GM18870 (cell line): ENCODE data around the gene TRIM33.

ENCODE experiments used
- ATAC-seq: cut with Tn5 transposase; IDR thresholded peaks from one replicate; pipeline ENCODE4 v1.9.1; 2021; ENCODE audit warnings: moderate library complexity; ENCODE audit not compliant: unreplicated experiment

Gene TRIM33

DNA sequence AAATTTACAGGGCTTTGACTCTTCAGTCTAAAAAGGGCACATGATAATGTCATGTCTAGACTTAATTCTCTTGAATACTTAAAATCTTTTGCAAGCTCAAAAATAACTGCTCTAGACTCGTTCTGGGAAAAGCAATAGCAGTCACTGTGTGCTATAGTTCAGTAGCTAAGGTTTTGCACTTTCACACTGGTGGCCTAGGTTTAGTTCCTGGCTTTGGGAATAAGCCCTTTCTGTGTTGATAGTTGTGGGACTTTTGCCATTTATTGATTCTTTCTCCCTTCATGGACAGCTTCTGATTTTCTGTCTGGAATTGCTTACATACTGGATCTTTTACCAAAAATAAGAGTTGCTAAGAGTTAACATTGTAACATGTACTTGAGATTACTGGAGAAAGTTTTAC, 151.2 kb downstream of the TRIM33 start:
- no peak for ATAC-seq

DNA sequence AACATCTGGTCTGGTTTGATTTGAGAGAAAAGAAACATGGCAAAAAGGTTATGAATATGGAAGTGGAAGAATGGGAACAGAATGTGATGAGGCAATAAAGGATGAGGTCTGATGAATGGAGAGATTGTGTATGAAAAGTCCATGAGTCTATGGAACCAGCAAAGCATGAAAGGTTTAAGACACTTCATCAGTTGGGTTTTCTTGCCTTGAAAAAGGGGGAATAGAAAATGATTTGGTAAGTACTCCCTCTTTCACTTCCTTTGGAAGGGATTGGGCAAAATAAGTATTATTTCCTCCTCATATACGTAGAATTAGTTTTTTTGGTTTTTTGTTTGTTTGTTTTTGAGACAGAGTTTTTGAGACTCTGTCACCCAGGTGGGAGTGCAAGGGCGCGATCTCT, 155.8 kb downstream of the TRIM33 start:
- no peak for ATAC-seq

DNA sequence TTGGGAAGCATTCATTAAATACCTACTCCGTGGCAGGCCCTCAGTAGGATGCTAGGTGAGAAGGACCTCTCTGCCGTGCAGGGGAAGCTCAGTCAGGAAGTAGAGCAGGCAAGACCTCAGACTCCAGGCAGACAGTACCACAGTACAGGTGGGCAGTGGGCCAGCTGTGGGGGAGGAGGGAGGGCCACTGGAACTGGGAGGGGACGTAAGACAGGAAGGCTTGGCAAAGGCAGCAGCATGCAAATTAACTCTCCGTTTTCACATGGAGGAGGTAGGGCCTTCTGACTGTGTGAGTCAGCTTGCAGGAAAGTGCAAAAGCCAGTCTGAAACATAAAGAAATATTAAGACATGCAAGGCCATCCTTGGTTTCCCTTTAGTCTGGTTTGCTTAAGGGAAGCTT, 157.7 kb downstream of the TRIM33 start:
- ATAC-seq: no peak

DNA sequence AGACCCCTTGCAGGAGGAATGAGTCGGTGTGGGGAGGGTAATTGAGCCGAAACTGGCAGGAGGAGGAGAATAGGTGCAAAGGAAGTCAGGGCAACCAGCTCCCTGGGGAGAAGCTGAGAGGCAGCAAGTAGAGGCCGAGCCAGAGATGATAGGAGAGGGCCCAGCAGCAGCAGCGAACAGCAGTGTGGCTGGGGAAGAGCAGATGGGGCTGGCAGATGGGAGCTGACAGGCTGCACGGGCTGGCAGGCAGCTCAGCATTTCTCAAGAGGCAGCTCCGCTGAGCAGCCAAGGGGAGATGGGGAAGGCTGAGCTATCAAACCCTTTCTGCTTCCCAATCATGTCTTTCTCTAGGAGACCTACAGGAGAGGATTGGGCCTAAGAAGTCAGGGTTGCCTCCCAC, 158.2 kb downstream of the TRIM33 start:
- no peak for ATAC-seq

DNA sequence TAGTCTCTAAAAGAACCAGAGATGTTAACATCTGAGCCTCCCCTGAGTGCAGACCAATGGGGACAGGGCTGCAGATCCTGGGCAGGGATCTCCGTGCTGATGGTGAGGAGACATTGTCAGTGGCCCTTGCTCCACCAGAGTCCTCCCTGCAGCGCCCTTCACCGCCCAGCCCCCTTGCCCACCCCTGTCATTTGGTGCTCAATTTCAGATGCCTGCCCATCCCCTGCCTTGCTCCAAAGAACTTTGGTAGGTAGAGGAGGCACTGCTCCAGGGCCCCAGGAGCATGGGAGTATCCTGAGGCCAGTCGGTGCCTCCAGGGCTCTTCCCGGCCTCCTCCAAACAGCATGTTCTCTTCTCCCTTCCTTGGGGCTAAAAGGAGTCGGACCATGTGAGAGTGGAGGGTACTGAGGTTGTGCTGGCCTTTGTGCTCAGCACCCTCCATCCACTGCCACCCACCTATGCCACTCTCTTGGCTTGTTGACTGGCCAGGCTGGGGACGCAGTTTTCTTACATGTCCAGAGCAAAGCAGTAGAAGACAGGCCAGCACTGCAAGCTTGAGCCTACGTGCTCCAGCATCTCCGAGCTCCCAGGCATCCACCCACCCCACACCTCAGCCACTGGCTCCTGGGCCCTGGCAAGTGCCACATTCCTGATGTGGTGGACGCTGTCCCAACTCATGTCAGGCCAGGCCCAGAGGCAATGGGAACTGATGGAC, 160.1 kb downstream of the TRIM33 start:
- ATAC-seq: no peak

DNA sequence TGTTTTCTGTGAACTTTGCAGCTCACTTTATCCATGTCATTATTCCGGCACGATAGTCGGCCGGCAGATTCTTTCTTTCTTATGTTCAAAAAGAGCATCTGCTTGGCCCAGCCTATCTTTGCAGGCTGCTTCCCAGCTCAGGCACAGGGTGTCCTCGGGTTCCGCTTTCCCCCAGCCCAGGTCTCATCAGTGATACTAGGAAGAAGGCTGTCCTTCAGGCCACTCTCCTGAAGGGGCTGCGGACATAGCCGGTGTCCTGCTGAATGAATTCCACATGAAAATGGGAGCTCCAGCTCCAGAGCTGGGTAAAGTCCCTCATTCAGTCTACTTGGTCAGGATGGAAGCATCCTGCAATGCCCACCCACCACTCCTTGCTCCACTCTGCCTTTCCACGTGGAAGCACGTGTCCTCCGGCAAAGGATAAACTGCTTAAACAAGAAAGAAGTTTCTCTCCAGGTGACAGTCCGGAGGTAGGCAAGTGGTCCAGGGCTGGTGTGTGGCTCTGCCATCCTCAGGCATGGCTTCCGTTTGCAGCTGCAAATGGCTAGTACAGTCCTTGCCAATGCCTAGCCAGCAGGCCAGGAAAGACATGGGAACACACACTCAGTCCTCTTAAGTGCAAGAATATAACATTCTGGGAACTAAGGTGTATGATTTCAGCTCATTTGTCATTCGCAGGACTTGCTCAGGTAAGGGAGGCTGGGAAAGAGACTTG, 161.0 kb downstream of the TRIM33 start:
- ATAC-seq: no peak

DNA sequence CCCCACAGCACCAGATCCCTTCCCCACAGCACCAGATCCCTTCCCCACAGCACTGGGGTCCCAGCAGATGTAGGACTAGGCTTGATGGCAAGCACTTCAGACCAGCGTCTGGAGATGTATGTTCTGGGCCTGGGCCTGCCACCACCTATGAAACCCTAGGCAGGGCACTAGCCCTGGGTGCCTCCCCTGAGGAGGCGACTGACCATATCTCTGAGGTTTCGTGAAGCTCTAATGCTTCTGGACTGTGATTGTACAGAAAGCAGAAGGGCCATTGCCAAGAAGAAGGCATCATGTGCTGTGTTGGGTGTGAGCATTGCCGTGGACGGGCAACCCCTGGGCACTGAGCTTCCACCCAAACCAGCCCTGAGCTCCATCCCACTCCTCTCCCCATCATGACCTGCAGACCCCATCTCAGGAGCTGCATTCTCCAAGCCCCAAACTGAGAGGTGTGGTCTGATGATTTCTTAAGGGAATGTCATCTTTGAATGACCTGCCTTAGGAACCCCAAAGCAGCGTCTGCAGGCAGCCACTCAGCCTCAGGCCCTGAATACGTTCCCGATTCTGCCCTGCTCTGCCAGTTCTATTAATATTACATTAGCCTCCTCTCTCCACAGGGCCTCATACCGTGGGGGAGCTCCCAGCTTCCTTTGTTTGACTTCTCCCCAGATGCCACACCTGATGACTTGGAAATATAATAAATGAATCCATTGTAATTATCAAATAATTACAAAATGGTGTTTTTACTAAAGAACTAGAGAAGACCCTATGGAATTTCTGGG, 163.4 kb downstream of the TRIM33 start:
- ATAC-seq: no peak

DNA sequence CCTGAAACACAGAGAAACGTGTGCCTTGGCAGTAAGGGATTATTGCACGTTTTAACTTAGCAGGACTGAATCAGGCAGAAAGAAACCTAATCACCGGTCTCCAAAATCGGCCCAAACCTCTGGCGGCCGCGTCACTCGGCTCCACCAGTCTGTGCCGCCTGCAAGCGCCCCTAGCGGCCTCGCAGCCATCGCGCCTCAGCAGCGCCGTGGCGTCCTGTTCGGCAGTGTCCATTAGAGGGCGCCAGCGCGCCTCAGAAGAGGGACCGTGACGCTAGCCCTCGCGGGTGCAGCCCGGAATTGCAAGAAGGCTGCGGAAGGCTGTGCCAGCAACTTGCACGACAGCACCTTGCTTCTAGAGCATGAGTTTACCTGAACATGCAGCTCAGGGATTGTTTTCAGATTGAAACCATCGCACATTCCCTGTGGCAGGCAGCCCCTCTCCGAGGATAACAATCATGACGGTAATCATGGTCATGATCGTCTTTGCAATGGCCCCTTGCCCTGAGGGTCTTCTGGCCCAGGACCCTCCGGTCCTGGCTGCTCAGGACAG, 164.4 kb downstream of the TRIM33 start:
- peak; percentile 98 for ATAC-seq

DNA sequence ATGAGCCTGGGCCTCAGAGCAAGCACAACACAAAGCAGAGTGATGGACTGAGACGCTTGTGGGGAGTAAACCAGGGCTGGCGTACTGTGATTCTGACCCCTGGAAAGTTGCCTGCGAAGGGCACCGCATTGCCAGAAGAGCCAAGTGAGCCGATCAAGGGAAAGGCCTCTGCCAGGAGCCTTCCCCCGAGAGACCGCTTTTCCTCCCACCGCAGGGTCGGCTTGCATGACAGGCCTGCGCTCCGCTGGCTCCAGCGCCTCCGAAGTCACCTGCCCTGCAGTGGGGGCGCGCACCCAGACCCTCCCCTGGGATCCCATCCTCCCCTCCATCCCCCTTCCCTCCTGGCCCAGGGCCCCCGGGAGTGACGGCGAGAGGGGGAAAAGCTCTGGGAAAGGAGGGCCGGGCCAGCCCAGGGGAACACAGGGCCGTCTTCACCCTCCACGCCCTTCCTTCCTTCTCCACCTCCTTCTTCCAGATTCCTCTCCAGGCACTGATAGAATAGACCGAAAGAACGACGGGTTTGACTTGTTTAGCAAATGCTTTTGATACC, 165.0 kb downstream of the TRIM33 start:
- ATAC-seq: peak; percentile 19

DNA sequence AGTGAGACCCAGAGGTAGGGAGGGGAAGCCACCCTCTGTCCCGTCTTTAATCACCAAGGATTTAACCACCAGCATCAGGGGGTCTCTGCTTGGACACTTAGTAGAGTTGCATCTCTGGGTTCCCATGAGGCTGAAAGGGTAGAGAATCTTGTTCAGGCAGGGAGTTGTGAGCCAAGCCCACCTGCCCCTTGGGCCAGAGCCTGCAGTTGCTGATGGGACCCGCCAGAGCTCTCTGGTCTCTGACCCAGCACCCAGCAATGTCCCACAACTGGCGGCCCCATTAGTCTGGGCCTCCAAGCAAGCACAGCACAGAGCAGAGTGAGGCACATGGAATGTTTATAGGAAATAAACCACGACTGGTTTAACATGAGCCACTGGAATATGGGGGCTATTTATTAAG, 166.3 kb downstream of the TRIM33 start:
- ATAC-seq: no peak
